ENCODE measurements around the gene MAP1LC3B2.

DNA sequence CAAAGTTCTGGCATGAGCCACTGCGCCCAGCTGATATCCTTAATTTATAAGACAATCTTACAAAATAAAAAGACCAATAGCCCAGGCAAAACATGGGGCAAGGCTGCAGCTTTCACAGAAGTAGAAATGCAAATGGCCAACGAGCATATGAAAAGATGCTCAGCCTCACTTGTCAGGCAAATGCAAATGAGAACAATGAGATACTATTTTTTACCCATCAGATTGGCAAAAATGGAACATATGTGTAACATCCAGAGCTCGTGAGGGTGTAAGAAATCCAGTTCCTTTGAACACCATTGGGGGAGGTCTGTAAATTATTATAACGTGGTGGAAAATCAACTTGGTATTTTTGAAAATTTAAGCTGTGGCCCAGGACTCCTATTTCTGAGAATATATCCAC lies 14.6 kb downstream of the MAP1LC3B2 start:
- TF ChIP-seq POLR2AphosphoS5 (IDR thresholded peaks at IDR 0.05; ENCODE audit: low read depth, low read length) (no peak), TAF1 (IDR thresholded peaks at IDR 0.05; ENCODE audit: low read depth, low read length) (no peak), POLR2A (IDR thresholded peaks at IDR 0.05; ENCODE audit: low read depth, low read length) (no peak), SPI1 (IDR thresholded peaks at IDR 0.05; ENCODE audit: low read depth, low read length) (no peak), PAX5 (IDR thresholded peaks at IDR 0.05; ENCODE audit: insufficient read depth, low read length, severe bottlenecking) (no peak), POU2F2 (IDR thresholded peaks at IDR 0.05; ENCODE audit: low read depth, low read length) (no peak)

Data from GM12891 (cell line).